Sciatic nerve (tissue), 2 donors: ENCODE results near the gene MRPS34. TPM values are rescaled to one million over a fixed set of nuclear protein-coding genes. Genes with fewer than 3 reads are reported as not detected.

Source experiments
- ATAC-seq: fragments of 200-7000 bp; cut with Tn5 transposase; one replicate; pipeline ENCODE4 v1.9.1; 2020; ENCODE audit warnings: mild to moderate bottlenecking, moderate library complexity
- DNase-seq: peaks from one replicate; pipeline ENCODE4 v3.0.0-alpha.2; 2020; ENCODE audit warnings: low spot score
- intact Hi-C: fragments of 100-400 bp; cut with DNase I; formaldehyde crosslinking; loops from one replicate; pipeline ENCODE4 v1.14.2; 2022
- total RNA-seq: library from RNA; stranded (reverse); fragmentation: NEBNext Ultra II Directional; extraction: Animal tissue kit (Norgen Biotek cat#: 25700); gene quantifications from one replicate; pipeline ENCODE4 v1.2.1, GENCODE V29; 2021
- donor health status: DM: no; HTN: no; CAD: no.
- donor health status: DM: no; HTN: no; CAD: no.

Gene MRPS34
- 42.7 TPM for total RNA-seq

GRCh38 chr16:1772908-1773702, at the start of gene MRPS34:
MRPS34 (minus strand) TSS chr16:1773134; CDS start chr16:1773119, 15 bp downstream.
- peak; percentile 90 for DNase-seq
- ATAC-seq = peak; percentile 52

GRCh38 chr16:1821861-1822611, 49.1 kb upstream of the MRPS34 start:
- DNase-seq (no peak), ATAC-seq (no peak)
- intact Hi-C loops = no loop called here

More at GRCh38 chr16:1772908-1773702, at the start of gene MRPS34:
- intact Hi-C loops = no loop called here

GRCh38 chr16:1820946-1821290, 48.0 kb upstream of the MRPS34 start:
- ATAC-seq (no peak), DNase-seq (peak; percentile 34)
- intact Hi-C loops = no loop called here

GRCh38 chr16:1820096-1820945, 47.4 kb upstream of the MRPS34 start:
- no peak for DNase-seq
- ATAC-seq = no peak
- intact Hi-C loops = no loop called here

GRCh38 chr16:1819611-1820010, 46.7 kb upstream of the MRPS34 start:
- ATAC-seq (no peak), DNase-seq (no peak)
- intact Hi-C loops = no loop called here

GRCh38 chr16:1818873-1819525, 46.1 kb upstream of the MRPS34 start:
- no peak for DNase-seq
- no peak for ATAC-seq
- intact Hi-C loops = no loop called here

- no peak for DNase-seq
Observed at GRCh38 chr16:1818204-1818872, 45.4 kb upstream of the MRPS34 start.

GRCh38 chr16:1817716-1818115, 44.8 kb upstream of the MRPS34 start:
- intact Hi-C loops = no loop called here
- ATAC-seq (no peak), DNase-seq (no peak)

More at GRCh38 chr16:1818204-1818872, 45.4 kb upstream of the MRPS34 start:
- intact Hi-C loops = no loop called here
- ATAC-seq = no peak

- intact Hi-C loops = no loop called here
- no peak for DNase-seq
Observed at GRCh38 chr16:1817276-1817589, 44.3 kb upstream of the MRPS34 start.

GRCh38 chr16:1816396-1817275, 43.7 kb upstream of the MRPS34 start:
- intact Hi-C loops = no loop called here
- ATAC-seq (no peak), DNase-seq (no peak)

More at GRCh38 chr16:1817276-1817589, 44.3 kb upstream of the MRPS34 start:
- no peak for ATAC-seq

GRCh38 chr16:1815461-1815860, 42.5 kb upstream of the MRPS34 start:
- intact Hi-C loops = no loop called here
- ATAC-seq (peak; percentile 77), DNase-seq (no peak)

- ATAC-seq (peak; percentile 86), DNase-seq (peak; percentile 78)
- intact Hi-C loops = no loop called here
Observed at GRCh38 chr16:1812732-1813163, 39.8 kb upstream of the MRPS34 start.

GRCh38 chr16:1810536-1810935, 37.6 kb upstream of the MRPS34 start:
- intact Hi-C loops = no loop called here
- DNase-seq = no peak
- no peak for ATAC-seq

- intact Hi-C loops = no loop called here
- DNase-seq (no peak), ATAC-seq (no peak)
Observed at GRCh38 chr16:1810106-1810505, 37.2 kb upstream of the MRPS34 start.

- intact Hi-C loops = no loop called here
- ATAC-seq = no peak
- DNase-seq = no peak
Observed at GRCh38 chr16:1809281-1809801, 36.4 kb upstream of the MRPS34 start.

GRCh38 chr16:1808691-1809090, 35.8 kb upstream of the MRPS34 start:
- intact Hi-C loops = no loop called here
- ATAC-seq (no peak), DNase-seq (no peak)

- intact Hi-C loops = no loop called here
- ATAC-seq (no peak), DNase-seq (no peak)
Observed at GRCh38 chr16:1807626-1808025, 34.7 kb upstream of the MRPS34 start.
